ENCODE data around the gene COL9A3. TPM values are rescaled to one million over a fixed set of nuclear protein-coding genes. Genes with fewer than 3 reads are reported as not detected.

COL9A3 gene
- total and polyA plus RNA-seq, 2 donors from 2014 or later, result 2.3 to 4.3 TPM

GRCh38 chr20:62887152-62887859, 70.5 kb downstream of the COL9A3 start:
- Histone ChIP-seq H3K9me3 (ENCODE audit: control insufficient read depth in 2 of 3, insufficient read depth in 1 of 3, low read length in 3 of 3) (no peaks in the 10 kb centered on the region), H3K27me3 (ENCODE audit: control insufficient read depth, insufficient read depth, low read length) (no peaks in the 10 kb centered on the region), H3K36me3 (ENCODE audit: control insufficient read depth in 2 of 3, insufficient read depth in 3 of 3, low read length in 3 of 3) (peaks cover 6 to 54% (median 40%) of the 10 kb centered on the region in 3 donors), H3K27ac (ENCODE audit: low read depth in 2 of 2, low read length in 2 of 2) (no peak overlapping the region), H3K4me1 (ENCODE audit: control insufficient read depth in 2 of 3, insufficient read depth in 2 of 3, low read depth in 1 of 3, low read length in 3 of 3) (peaks cover 0 to 6% (median 0%) of the 10 kb centered on the region in 3 donors), H3K4me3 (ENCODE audit: low read length in 3 of 3) (no peak overlapping the region), H3K9ac (ENCODE audit: low read length in 3 of 3) (no peak overlapping the region)
- TF ChIP-seq, protein P1, sequence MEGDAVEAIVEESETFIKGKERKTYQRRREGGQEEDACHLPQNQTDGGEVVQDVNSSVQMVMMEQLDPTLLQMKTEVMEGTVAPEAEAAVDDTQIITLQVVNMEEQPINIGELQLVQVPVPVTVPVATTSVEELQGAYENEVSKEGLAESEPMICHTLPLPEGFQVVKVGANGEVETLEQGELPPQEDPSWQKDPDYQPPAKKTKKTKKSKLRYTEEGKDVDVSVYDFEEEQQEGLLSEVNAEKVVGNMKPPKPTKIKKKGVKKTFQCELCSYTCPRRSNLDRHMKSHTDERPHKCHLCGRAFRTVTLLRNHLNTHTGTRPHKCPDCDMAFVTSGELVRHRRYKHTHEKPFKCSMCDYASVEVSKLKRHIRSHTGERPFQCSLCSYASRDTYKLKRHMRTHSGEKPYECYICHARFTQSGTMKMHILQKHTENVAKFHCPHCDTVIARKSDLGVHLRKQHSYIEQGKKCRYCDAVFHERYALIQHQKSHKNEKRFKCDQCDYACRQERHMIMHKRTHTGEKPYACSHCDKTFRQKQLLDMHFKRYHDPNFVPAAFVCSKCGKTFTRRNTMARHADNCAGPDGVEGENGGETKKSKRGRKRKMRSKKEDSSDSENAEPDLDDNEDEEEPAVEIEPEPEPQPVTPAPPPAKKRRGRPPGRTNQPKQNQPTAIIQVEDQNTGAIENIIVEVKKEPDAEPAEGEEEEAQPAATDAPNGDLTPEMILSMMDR (IDR thresholded peaks at IDR 0.05; ENCODE audit: borderline replicate concordance, extremely low read depth, insufficient read depth), result no peak
- FAIRE-seq, result no peak
- no peak for DNase-seq
- intact Hi-C loops (cut with DNase I), result no loop called here

DNA sequence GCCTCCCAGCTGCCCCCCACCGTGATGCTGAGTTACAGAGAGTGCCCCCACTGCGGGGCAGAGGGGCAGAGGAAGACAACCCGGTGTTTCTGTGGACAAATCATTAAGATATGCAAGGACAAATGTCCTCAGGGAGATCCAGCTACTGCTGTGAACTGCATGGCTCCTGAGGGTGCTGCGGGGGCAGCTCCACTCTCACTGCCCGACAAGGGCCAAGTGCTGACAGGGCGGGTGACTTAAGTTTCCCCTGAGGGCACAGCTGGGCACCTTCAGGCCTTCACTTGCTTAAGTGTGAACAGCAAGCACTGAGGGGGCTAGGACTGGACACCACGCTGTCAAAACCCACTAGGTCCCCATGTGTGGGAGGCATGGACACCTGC, 71.0 kb downstream of the COL9A3 start:
- Histone ChIP-seq H3K9me3 (ENCODE audit: control insufficient read depth in 2 of 3, insufficient read depth in 1 of 3, low read length in 3 of 3) (no peaks in the 10 kb centered on the region), H3K36me3 (ENCODE audit: control insufficient read depth in 2 of 3, insufficient read depth in 3 of 3, low read length in 3 of 3) (peaks cover 6 to 59% (median 44%) of the 10 kb centered on the region in 3 donors)
- no peak for FAIRE-seq

GRCh38 chr20:62888406-62888805, 71.6 kb downstream of the COL9A3 start:
- TF ChIP-seq, protein P1 (IDR thresholded peaks at IDR 0.05; ENCODE audit: borderline replicate concordance, extremely low read depth, insufficient read depth), result no peak
- H3K4me1 ChIP-seq (ENCODE audit: control insufficient read depth in 2 of 3, insufficient read depth in 2 of 3, low read depth in 1 of 3, low read length in 3 of 3), result peaks cover 0 to 6% (median 0%) of the 10 kb centered on the region in 3 donors
- peaks cover 8 to 60% (median 44%) of the 10 kb centered on the region in 3 donors for H3K36me3 ChIP-seq (ENCODE audit: control insufficient read depth in 2 of 3, insufficient read depth in 3 of 3, low read length in 3 of 3)
- H3K4me3 ChIP-seq (ENCODE audit: low read length in 3 of 3), result no peak overlapping the region
- no peak overlapping the region for H3K27ac ChIP-seq (ENCODE audit: low read depth in 2 of 2, low read length in 2 of 2)
- H3K9ac ChIP-seq (ENCODE audit: low read length in 3 of 3), result no peak overlapping the region
- no peak for FAIRE-seq
- no peak for DNase-seq
- H3K27me3 ChIP-seq (ENCODE audit: control insufficient read depth, insufficient read depth, low read length), result no peaks in the 10 kb centered on the region
- intact Hi-C loops (cut with DNase I), result no loop called here
- no peaks in the 10 kb centered on the region for H3K9me3 ChIP-seq (ENCODE audit: control insufficient read depth in 2 of 3, insufficient read depth in 1 of 3, low read length in 3 of 3)

More for the DNA sequence above, 71.0 kb downstream of the COL9A3 start:
- H3K27me3 ChIP-seq (ENCODE audit: control insufficient read depth, insufficient read depth, low read length), result no peaks in the 10 kb centered on the region
- no peak for DNase-seq
- no peak overlapping the region for H3K27ac ChIP-seq (ENCODE audit: low read depth in 2 of 2, low read length in 2 of 2)
- no peak overlapping the region for H3K9ac ChIP-seq (ENCODE audit: low read length in 3 of 3)
- intact Hi-C loops (cut with DNase I), result no loop called here
- TF ChIP-seq, protein P1 (IDR thresholded peaks at IDR 0.05; ENCODE audit: borderline replicate concordance, extremely low read depth, insufficient read depth), result no peak
- H3K4me1 ChIP-seq (ENCODE audit: control insufficient read depth in 2 of 3, insufficient read depth in 2 of 3, low read depth in 1 of 3, low read length in 3 of 3), result peaks cover 0 to 6% (median 0%) of the 10 kb centered on the region in 3 donors
- no peak overlapping the region for H3K4me3 ChIP-seq (ENCODE audit: low read length in 3 of 3)

Measured in kidney (tissue), 14 donors.